Aorta (tissue), 5 donors: Measurements from ENCODE around the gene PGD. TPM values are rescaled to one million over a fixed set of nuclear protein-coding genes. Genes with fewer than 3 reads are reported as not detected.
"Not testable (repeated sequence)": the region's sequence is repeated elsewhere in the genome, so short reads cannot be mapped to it uniquely, and the experiment has no call there.

Experiments used
- ATAC-seq: fragments of 200-7000 bp; cut with Tn5 transposase; one replicate; pipeline ENCODE4 v1.9.1; 2022; ENCODE audit warnings: moderate library complexity; ENCODE audit not compliant: low FRiP score
- DNase-seq, 2 donors: peaks; one replicate each; pipeline ENCODE4 v3.0.0-alpha.2; 2020
- H3K27ac ChIP-seq, 2 donors: one replicate each; pipeline ENCODE4 v1.5.1; 2013; ENCODE audit warnings: low read length in 2 of 2, mild to moderate bottlenecking in 2 of 2, moderate library complexity in 2 of 2, control low read depth in 1 of 2, inconsistent platforms in 1 of 2, low read depth in 1 of 2
- H3K27me3 ChIP-seq, 2 donors: one replicate each; pipeline ENCODE4 v1.6.1; 2013; ENCODE audit warnings: control low read depth in 1 of 2, low read length in 1 of 2, mild to moderate bottlenecking in 1 of 2, moderate library complexity in 1 of 2; ENCODE audit not compliant: insufficient read depth in 2 of 2, control insufficient read depth in 1 of 2
- H3K36me3 ChIP-seq, 2 donors: one replicate each; pipeline ENCODE4 v1.6.1; 2013; ENCODE audit warnings: control low read depth in 1 of 2, low read length in 1 of 2, mild to moderate bottlenecking in 1 of 2; ENCODE audit not compliant: insufficient read depth in 2 of 2, control insufficient read depth in 1 of 2
- H3K4me1 ChIP-seq, 2 donors: one replicate each; pipeline ENCODE4 v1.6.1; 2013; ENCODE audit warnings: low read length in 2 of 2, control low read depth in 1 of 2, mild to moderate bottlenecking in 1 of 2, moderate library complexity in 1 of 2; ENCODE audit not compliant: insufficient read depth in 2 of 2, control insufficient read depth in 1 of 2
- H3K4me3 ChIP-seq, 2 donors: one replicate each; pipeline ENCODE4 v1.5.1; 2013; ENCODE audit warnings: low read length in 2 of 2, control low read depth in 1 of 2, mild to moderate bottlenecking in 1 of 2
- H3K9me3 ChIP-seq: one replicate; pipeline ENCODE4 v1.6.1; 2013; ENCODE audit warnings: mild to moderate bottlenecking, low read length; ENCODE audit not compliant: control insufficient read depth
- WGBS, 2 donors: extraction: QIAGEN DNeasy Blood & Tissue Kit; methylation state at CpG; one replicate each; pipeline ENCODE4 v1.1.7; 2013; 5-methylcytosine and 5-hydroxymethylcytosine counted together
- intact Hi-C, 2 donors: fragments of 100-400 bp; cut with DNase I; formaldehyde crosslinking; loops; one replicate each; pipeline versions ENCODE4 v1.14.2 to v1.15.0; 2022
- polyA plus RNA-seq, 2 donors: library from polyadenylated mRNA; stranded (reverse); fragments of 200-250 nt; gene quantifications; one replicate each; pipeline ENCODE4 v1.2.3, GENCODE V29; 2013
- total RNA-seq, 2 donors: library from RNA; stranded (reverse); fragmentation: NEBNext Ultra II Directional; extraction: Animal tissue kit (Norgen Biotek cat#: 25700); gene quantifications; one replicate each; pipeline ENCODE4 v1.2.1, GENCODE V29; 2021
- donor health status: healthy with polysubstance abuse.
- donor health status: Bipolar disorder and iron deficiency.
- donor health status: DM: no; HTN: no; CAD: no.
- donor health status: DM: no; HTN: no; CAD: no.
- donor health status: DM: yes; HTN: yes; CAD: no.

PGD gene
- total and polyA plus RNA-seq, 4 donors, result 28.7 to 80.8 (median 46.7) TPM

GRCh38 chr1:10402729-10403274 lies 3.9 kb downstream of the PGD start:
- H3K4me3 ChIP-seq, result no peak overlapping the region
- intact Hi-C loops, result no loop called here
- peaks cover 3 to 5% of the 10 kb centered on the region in 2 donors for H3K36me3 ChIP-seq
- 94 to 96% methylated on average over 9 of the region's 9 CpGs for WGBS, 2 donors
- no peak for DNase-seq
- no peaks in the 10 kb centered on the region for H3K9me3 ChIP-seq
- H3K4me1 ChIP-seq, result no peaks in the 10 kb centered on the region
- ATAC-seq, result no peak
- no peaks in the 10 kb centered on the region for H3K27me3 ChIP-seq
- H3K27ac ChIP-seq, result no peak overlapping the region

DNA sequence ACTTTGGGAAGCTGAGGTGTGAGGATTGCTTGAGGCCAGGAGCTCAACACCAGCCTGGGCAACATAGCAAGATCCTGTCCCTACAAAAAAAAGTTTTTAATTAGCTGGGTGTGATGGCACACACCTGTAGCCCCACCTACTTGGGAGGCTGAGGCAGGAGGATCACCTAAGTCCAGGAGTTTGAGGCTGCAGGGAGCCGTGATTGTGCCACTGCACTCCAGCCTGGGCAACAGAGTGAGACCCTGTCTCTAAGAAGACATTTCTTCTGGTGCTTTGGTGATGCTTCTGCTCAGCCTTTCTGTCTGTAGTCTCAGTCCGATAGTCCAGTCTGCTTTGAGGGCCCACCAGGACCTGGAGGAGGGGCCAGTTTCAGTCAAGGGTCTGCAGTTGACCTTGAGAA lies 8.3 kb downstream of the PGD start:
- DNase-seq (no peak), ATAC-seq (no peak)
- peaks cover 3 to 10% of the 10 kb centered on the region in 2 donors for H3K36me3 ChIP-seq
- 83 to 94% methylated on average over 2 of the region's 2 CpGs for WGBS, 2 donors
- no peaks in the 10 kb centered on the region for H3K9me3 ChIP-seq
- intact Hi-C loops, result no loop called here
- H3K4me1 ChIP-seq, result no peaks in the 10 kb centered on the region
- no peak overlapping the region for H3K27ac ChIP-seq
- no peak overlapping the region for H3K4me3 ChIP-seq
- H3K27me3 ChIP-seq, result no peaks in the 10 kb centered on the region

GRCh38 chr1:10415211-10415930 lies 16.5 kb downstream of the PGD start:
- Histone ChIP-seq H3K36me3 (peaks cover 2 to 16% of the 10 kb centered on the region in 2 donors), H3K4me1 (no peaks in the 10 kb centered on the region), H3K27me3 (no peaks in the 10 kb centered on the region), H3K4me3 (no peak overlapping the region), H3K27ac (no peak overlapping the region), H3K9me3 (no peaks in the 10 kb centered on the region)
- ATAC-seq (peak; percentile 44), DNase-seq (peak in 1 of 2 donors; percentile 57)
- intact Hi-C loops, result no loop called here
- 86 to 88% methylated on average over 6 of the region's 6 CpGs for WGBS, 2 donors

DNA sequence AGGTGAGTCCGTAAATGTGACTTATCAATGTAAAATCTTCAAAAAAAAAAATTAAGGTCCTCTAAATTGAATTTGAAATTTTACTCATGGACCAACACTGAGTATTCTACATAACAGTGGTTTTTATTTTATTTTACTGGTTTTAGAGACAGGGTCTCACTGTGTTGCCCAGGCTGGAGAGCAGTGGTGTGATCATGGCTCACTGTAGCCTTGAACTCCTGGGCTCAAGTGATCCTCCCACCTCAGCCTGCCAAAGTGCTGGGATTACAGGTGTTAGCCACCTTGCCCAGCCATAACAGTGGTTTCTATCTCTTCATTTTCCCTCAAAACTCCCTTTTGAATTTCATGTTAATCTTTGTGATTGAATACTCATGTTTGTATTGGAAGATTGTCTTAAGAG lies 17.1 kb downstream of the PGD start:
- H3K4me1 ChIP-seq, intact Hi-C loops, ATAC-seq, H3K9me3 ChIP-seq, H3K27me3 ChIP-seq, H3K4me3 ChIP-seq, DNase-seq, H3K27ac ChIP-seq: not testable (repeated sequence)
- WGBS, 2 donors, result 93% methylated on average over 1 of the region's 1 CpG
- peaks cover 2 to 16% of the 10 kb centered on the region in 2 donors for H3K36me3 ChIP-seq

DNA sequence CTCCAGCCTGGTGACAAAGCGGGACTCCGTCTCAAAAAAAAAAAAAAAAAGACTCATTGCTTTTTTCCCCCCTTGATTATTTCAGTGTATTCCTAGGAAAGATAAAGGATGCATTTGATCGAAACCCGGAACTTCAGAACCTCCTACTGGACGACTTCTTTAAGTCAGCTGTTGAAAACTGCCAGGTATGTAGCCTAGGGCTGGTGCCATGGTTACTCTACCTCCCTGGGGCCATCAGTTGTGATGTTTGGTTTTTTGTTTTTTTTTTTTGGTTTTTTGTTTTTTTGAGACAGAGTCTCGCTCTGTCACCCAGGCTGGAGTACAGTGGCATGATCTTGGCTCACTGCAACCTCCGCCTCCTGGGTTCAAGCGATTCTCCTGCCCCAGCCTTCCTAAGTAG lies 19.9 kb downstream of the PGD start:
- H3K4me3 ChIP-seq, H3K27me3 ChIP-seq, DNase-seq, H3K9me3 ChIP-seq, H3K27ac ChIP-seq, H3K4me1 ChIP-seq, intact Hi-C loops, H3K36me3 ChIP-seq, ATAC-seq: not testable (repeated sequence)
- WGBS, 2 donors, result 92 to 93% methylated on average over 8 of the region's 8 CpGs

DNA sequence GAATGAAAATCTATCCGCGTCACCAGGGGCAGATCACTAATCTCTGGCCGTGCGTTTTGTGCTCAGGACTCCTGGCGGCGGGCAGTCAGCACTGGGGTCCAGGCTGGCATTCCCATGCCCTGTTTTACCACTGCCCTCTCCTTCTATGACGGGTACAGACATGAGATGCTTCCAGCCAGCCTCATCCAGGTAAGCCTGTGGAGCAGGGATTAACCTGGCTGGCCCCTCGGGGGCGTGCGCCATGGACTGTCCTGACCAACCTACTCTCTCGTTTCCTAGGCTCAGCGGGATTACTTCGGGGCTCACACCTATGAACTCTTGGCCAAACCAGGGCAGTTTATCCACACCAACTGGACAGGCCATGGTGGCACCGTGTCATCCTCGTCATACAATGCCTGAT lies 20.5 kb downstream of the PGD start:
- H3K27ac ChIP-seq, result no peak overlapping the region
- H3K4me1 ChIP-seq, result no peaks in the 10 kb centered on the region
- peaks cover 2 to 9% of the 10 kb centered on the region in 2 donors for H3K36me3 ChIP-seq
- 86 to 87% methylated on average over 15 of the region's 15 CpGs for WGBS, 2 donors
- intact Hi-C loops, result no loop called here
- no peak overlapping the region for H3K4me3 ChIP-seq
- ATAC-seq, result no peak
- H3K27me3 ChIP-seq, result no peaks in the 10 kb centered on the region
- no peaks in the 10 kb centered on the region for H3K9me3 ChIP-seq
- no peak for DNase-seq

DNA sequence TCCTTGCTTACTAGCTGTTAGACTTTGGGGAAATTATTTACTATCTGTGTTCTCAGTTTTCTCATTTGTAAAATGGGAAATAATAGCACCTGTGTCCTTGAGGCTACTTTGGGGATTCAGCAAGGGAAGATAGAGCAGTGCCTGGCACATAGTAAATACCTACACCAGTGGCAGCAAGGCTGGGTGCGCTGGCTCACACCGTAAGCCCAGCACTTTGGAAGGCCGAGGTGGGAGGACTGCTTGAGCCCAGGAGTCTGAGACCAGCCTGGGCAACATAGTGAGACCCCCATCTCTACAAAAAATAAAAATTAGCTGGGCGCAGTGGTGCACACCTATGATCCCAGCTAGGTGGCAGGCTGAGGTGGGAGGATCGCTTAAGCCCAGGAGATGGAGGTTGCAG lies 22.8 kb downstream of the PGD start:
- H3K27ac ChIP-seq, result no peak overlapping the region
- ATAC-seq (no peak), DNase-seq (peak in 1 of 2 donors; percentile 13)
- H3K4me1 ChIP-seq, result no peaks in the 10 kb centered on the region
- peaks cover 0 to 9% of the 10 kb centered on the region in 2 donors for H3K36me3 ChIP-seq
- H3K4me3 ChIP-seq, result no peak overlapping the region
- WGBS, 2 donors, result 93% methylated on average over 5 of the region's 5 CpGs
- H3K9me3 ChIP-seq, result no peaks in the 10 kb centered on the region
- H3K27me3 ChIP-seq, result no peaks in the 10 kb centered on the region
- intact Hi-C loops, result loop anchor here in 1 of 2 donors (10.0 kb wide), 1 partner anchor 477 kb away; the partner anchor contains the start of genes LZIC and NMNAT1

GRCh38 chr1:10424034-10424433 lies 25.2 kb downstream of the PGD start:
- no peaks in the 10 kb centered on the region for H3K9me3 ChIP-seq
- H3K36me3 ChIP-seq, result peaks cover 0 to 2% of the 10 kb centered on the region in 2 donors
- intact Hi-C loops, result loop anchor here in 1 of 2 donors (10.0 kb wide), 1 partner anchor 479 kb away; the partner anchor contains the start of genes LZIC and NMNAT1
- no peaks in the 10 kb centered on the region for H3K27me3 ChIP-seq
- 66 to 74% methylated on average over 9 of the region's 9 CpGs for WGBS, 2 donors
- ATAC-seq, result no peak
- no peak for DNase-seq
- no peak overlapping the region for H3K27ac ChIP-seq
- no peaks in the 10 kb centered on the region for H3K4me1 ChIP-seq
- no peak overlapping the region for H3K4me3 ChIP-seq

- DNase-seq (no peak), ATAC-seq (no peak)
- no peak overlapping the region for H3K27ac ChIP-seq
- WGBS, 2 donors, result 82 to 94% methylated on average over 8 of the region's 8 CpGs
- no peaks in the 10 kb centered on the region for H3K9me3 ChIP-seq
- peaks cover 0 to 2% of the 10 kb centered on the region in 2 donors for H3K36me3 ChIP-seq
- intact Hi-C loops, result loop anchor here in 1 of 2 donors (10.0 kb wide), 1 partner anchor 480 kb away; the partner anchor contains the start of genes LZIC and NMNAT1
- H3K4me3 ChIP-seq, result no peak overlapping the region
- no peaks in the 10 kb centered on the region for H3K27me3 ChIP-seq
- no peaks in the 10 kb centered on the region for H3K4me1 ChIP-seq
Observed at GRCh38 chr1:10424651-10425050, 25.8 kb downstream of the PGD start.
